ENCODE measurements around the gene MYH16.
"Not testable (repeated sequence)": the region's sequence is repeated elsewhere in the genome, so short reads cannot be mapped to it uniquely, and the experiment has no call there.

The MYH16 gene

DNA sequence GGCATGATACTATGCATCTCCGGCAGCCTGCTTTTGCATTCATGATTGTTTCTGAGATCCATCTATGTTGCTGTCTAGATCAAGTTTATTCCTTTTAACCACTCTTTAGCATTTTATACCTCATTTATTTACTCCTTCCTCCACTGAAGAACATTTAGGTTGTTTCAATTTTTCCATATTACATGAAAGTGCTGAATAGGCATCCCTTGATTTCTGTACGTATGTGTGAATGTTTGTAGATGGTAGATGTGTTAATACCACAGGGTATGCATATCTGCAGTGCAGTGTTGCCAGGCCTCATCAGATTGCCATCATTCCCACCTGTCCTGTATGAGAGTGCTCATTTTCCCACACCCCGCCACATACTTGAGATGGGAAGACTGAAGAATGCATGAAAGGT is 67.0 kb downstream of the MYH16 start:
- TF ChIP-seq, protein P1, sequence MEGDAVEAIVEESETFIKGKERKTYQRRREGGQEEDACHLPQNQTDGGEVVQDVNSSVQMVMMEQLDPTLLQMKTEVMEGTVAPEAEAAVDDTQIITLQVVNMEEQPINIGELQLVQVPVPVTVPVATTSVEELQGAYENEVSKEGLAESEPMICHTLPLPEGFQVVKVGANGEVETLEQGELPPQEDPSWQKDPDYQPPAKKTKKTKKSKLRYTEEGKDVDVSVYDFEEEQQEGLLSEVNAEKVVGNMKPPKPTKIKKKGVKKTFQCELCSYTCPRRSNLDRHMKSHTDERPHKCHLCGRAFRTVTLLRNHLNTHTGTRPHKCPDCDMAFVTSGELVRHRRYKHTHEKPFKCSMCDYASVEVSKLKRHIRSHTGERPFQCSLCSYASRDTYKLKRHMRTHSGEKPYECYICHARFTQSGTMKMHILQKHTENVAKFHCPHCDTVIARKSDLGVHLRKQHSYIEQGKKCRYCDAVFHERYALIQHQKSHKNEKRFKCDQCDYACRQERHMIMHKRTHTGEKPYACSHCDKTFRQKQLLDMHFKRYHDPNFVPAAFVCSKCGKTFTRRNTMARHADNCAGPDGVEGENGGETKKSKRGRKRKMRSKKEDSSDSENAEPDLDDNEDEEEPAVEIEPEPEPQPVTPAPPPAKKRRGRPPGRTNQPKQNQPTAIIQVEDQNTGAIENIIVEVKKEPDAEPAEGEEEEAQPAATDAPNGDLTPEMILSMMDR (IDR thresholded peaks at IDR 0.05; ENCODE audit: low read depth, low read length): no peak
- no peak for TF ChIP-seq POLR2A (IDR thresholded peaks at IDR 0.05; ENCODE audit: extremely low read depth, insufficient read length)
- TF ChIP-seq MAX (IDR thresholded peaks at IDR 0.05; ENCODE audit: low read depth, low read length): no peak
- no peak for TF ChIP-seq MYC (IDR thresholded peaks at IDR 0.05; ENCODE audit: low read depth, low read length)
- no peak for DNase-seq (ENCODE audit: low read depth)
- H3K4me3 ChIP-seq (ENCODE audit: low read depth, low read length): no peak overlapping the region

GRCh38 chr7:99340659-99341058 is 68.0 kb downstream of the MYH16 start:
- no peak overlapping the region for H3K4me3 ChIP-seq (ENCODE audit: low read depth, low read length)
- no peak for DNase-seq (ENCODE audit: low read depth)
- TF ChIP-seq, protein P1 (IDR thresholded peaks at IDR 0.05; ENCODE audit: low read depth, low read length): no peak
- TF ChIP-seq POLR2A (IDR thresholded peaks at IDR 0.05; ENCODE audit: extremely low read depth, insufficient read length) (no peak), MYC (IDR thresholded peaks at IDR 0.05; ENCODE audit: low read depth, low read length) (no peak), MAX (IDR thresholded peaks at IDR 0.05; ENCODE audit: low read depth, low read length) (no peak)

DNA sequence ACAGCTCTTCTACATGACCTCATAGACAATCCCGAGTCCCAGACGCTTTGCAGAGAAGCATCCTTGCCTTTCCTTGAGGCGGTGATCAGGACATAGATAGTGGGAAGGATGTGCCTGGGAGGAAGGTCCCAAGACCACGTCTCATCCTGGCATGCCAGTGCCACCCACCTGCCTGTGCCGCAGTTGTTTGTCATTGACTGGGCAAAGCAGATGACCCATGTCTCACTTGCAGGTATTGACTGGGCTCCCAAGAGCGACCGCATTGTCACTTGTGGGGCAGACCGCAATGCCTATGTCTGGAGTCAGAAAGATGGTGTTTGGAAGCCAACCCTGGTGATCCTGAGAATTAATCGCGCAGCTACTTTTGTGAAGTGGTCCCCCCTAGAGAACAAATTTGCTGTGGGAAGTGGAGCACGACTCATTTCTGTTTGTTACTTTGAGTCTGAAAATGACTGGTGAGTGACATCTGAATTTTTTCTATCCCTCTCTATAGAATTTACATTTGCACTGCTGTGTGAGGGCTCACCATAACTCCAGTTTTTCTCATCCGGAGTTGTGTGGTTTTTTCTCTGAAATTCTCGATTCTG is 71.5 kb downstream of the MYH16 start:
- TF ChIP-seq, protein P1 (IDR thresholded peaks at IDR 0.05; ENCODE audit: low read depth, low read length): no peak
- no peak for TF ChIP-seq MYC (IDR thresholded peaks at IDR 0.05; ENCODE audit: low read depth, low read length)
- no peak for TF ChIP-seq MAX (IDR thresholded peaks at IDR 0.05; ENCODE audit: low read depth, low read length)
- no peak for TF ChIP-seq POLR2A (IDR thresholded peaks at IDR 0.05; ENCODE audit: extremely low read depth, insufficient read length)
- DNase-seq (ENCODE audit: low read depth): no peak
- H3K4me3 ChIP-seq (ENCODE audit: low read depth, low read length): no peak overlapping the region

DNA sequence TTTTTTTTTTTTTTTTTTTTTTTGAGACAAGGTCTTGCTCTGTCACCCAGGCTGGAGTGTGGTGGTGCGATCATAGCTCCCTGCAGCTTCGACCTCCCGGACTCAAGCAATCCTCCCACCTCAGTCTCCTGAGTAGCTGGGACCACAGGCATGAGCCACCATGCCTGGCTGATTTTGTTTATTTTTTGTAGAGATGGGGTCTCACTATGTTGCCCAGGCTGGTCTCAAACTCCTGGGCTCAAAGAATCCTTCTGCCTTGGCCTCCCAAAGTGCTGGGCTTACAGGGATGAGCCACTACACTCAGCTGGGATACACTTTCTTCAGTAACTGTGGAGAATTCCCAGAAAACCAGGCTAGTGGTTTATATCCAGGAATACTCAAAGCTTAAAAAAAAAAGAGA is 78.0 kb downstream of the MYH16 start:
- not testable (repeated sequence) for H3K4me3 ChIP-seq (ENCODE audit: low read depth, low read length); DNase-seq (ENCODE audit: low read depth)

DNA sequence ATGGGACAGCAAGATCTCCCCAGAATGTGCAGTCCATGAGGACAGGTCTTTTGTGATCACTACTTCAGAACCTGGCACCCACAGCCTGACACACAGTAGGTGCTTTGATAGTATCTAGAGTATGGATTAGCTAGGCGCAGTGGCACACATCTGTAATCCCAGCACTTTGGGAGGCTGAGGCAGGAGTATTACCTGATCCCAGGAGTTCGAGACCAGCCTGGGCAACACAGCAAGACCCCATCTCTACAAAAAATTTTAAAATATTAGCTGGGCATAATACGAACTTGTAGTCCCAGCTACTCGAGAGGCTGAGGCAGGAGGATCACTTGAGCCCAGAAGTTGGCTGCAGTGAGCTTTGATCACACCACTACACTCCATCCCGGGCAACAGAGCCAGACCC is 79.6 kb downstream of the MYH16 start:
- H3K4me3 ChIP-seq (ENCODE audit: low read depth, low read length): no peak overlapping the region
- TF ChIP-seq, protein P1 (IDR thresholded peaks at IDR 0.05; ENCODE audit: low read depth, low read length): no peak
- no peak for DNase-seq (ENCODE audit: low read depth)

GRCh38 chr7:99355098-99355497 is 82.5 kb downstream of the MYH16 start:
- no peak for DNase-seq (ENCODE audit: low read depth)
- no peak overlapping the region for H3K4me3 ChIP-seq (ENCODE audit: low read depth, low read length)
- TF ChIP-seq MYC (IDR thresholded peaks at IDR 0.05; ENCODE audit: low read depth, low read length): no peak
- TF ChIP-seq POLR2A (IDR thresholded peaks at IDR 0.05; ENCODE audit: extremely low read depth, insufficient read length): no peak
- no peak for TF ChIP-seq MAX (IDR thresholded peaks at IDR 0.05; ENCODE audit: low read depth, low read length)
- TF ChIP-seq, protein P1 (IDR thresholded peaks at IDR 0.05; ENCODE audit: low read depth, low read length): no peak
